ENCODE measurements around the gene LRRC3C. TPM values are rescaled to one million over a fixed set of nuclear protein-coding genes. Genes with fewer than 3 reads are reported as not detected.
"Not testable (repeated sequence)": the region's sequence is repeated elsewhere in the genome, so short reads cannot be mapped to it uniquely, and the experiment has no call there.

The LRRC3C gene, protein sequence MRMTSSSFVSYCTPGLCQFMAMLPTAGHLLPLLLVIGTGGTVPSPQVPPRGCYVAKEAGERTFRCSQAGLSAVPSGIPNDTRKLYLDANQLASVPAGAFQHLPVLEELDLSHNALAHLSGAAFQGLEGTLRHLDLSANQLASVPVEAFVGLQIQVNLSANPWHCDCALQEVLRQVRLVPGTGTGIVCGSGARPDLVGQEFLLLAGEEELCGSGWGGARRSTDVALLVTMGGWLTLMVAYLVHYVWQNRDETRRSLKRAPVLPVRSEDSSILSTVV
- not detected for total RNA-seq (ENCODE audit: unreplicated experiment)
- long read RNA-seq, result 0 reads

DNA sequence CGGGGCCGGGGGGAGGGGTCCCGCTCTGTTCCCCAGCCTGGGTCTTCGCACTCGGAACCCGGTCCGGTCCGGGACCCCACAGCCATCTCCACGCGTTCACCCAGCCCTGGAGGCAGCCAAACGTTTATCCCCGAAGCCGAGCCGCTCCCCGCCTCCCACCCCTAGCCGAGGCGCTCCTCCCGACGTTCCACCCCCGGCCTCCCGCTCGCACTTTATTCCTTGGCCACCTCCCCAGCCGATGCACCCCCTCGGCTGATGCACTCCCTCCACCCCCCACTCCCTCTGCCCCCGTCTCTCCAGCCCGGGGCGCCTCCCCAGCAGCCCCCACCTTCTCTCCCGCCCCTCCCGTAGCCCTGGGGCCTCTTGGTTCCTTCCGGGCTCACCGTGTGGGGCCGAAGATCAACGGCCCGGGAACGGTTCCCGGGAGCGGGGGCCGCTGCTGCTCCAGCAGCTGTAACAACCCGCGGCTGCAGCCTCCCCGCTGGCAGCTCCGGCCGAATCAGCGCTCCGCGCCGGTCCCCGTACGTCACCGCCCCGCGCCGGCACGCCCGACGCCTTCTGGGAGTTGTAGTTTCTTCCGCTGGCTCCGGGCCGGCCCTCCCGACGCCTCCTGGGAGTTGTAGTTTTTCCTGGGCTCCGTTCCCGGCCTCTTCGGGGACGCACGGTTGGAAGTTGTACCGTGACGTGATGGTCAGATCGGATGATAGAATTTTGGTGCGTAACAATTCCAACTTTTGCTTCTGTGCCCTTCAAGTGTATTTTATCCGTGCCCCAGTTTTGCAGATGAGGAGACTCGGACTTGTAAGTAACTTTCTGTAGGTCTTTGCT, at the start of gene LRRC3C, which contains the start of gene ORMDL3:
TSS of gene LRRC3C (plus strand) at position 632 of the 828 bp plus-strand sequence. CDS start 13,792 bp downstream, outside the sequence.
TSS of gene ORMDL3 (minus strand) at position 501 of the 828 bp plus-strand sequence. CDS start 3,398 bp downstream, outside the sequence.
- H3K9me3 Mint-ChIP-seq (ENCODE audit: unreplicated experiment), result peaks cover 1% of the 10 kb centered on the region
- peaks cover 6% of the 10 kb centered on the region for H3K27me3 Mint-ChIP-seq (ENCODE audit: unreplicated experiment)
- H3K36me3 Mint-ChIP-seq (ENCODE audit: unreplicated experiment), result no peaks in the 10 kb centered on the region
- H3K4me1 Mint-ChIP-seq (ENCODE audit: low read depth, unreplicated experiment), result peaks cover 33% of the 10 kb centered on the region
- peak within 1 kb of the TSS; percentile 69 for H3K27ac Mint-ChIP-seq (ENCODE audit: unreplicated experiment)
- DNase-seq, result peak; percentile 94
- peak within 1 kb of the TSS; percentile 89 for H3K4me3 Mint-ChIP-seq (ENCODE audit: unreplicated experiment)
- TF ChIP-seq, protein P1, sequence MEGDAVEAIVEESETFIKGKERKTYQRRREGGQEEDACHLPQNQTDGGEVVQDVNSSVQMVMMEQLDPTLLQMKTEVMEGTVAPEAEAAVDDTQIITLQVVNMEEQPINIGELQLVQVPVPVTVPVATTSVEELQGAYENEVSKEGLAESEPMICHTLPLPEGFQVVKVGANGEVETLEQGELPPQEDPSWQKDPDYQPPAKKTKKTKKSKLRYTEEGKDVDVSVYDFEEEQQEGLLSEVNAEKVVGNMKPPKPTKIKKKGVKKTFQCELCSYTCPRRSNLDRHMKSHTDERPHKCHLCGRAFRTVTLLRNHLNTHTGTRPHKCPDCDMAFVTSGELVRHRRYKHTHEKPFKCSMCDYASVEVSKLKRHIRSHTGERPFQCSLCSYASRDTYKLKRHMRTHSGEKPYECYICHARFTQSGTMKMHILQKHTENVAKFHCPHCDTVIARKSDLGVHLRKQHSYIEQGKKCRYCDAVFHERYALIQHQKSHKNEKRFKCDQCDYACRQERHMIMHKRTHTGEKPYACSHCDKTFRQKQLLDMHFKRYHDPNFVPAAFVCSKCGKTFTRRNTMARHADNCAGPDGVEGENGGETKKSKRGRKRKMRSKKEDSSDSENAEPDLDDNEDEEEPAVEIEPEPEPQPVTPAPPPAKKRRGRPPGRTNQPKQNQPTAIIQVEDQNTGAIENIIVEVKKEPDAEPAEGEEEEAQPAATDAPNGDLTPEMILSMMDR (IDR thresholded peaks at IDR 0.05; ENCODE audit: partially characterized antibody, unreplicated experiment), result no peak

DNA sequence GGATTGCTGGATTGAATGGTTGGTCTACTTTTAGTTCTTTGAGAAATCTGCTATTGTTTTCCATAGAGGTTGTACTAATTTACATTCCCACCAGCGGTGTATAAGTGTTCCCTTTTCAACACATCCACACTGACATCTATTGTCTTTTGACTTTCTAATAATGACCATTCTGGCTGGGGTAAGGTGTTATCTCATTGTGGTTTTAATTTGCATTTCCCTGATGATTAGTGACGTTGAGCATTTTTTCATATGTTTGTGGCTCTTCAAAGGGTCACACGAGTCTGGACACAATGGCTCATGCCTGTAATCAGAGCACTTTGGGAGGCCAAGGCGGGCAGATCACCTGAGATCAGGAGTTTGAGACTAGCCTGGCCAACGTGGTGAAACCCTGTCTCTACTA, 41.4 kb upstream of the LRRC3C start:
- not testable (repeated sequence) for DNase-seq; H3K9me3 Mint-ChIP-seq (ENCODE audit: unreplicated experiment); H3K27me3 Mint-ChIP-seq (ENCODE audit: unreplicated experiment); H3K36me3 Mint-ChIP-seq (ENCODE audit: unreplicated experiment); H3K4me3 Mint-ChIP-seq (ENCODE audit: unreplicated experiment); H3K4me1 Mint-ChIP-seq (ENCODE audit: low read depth, unreplicated experiment); H3K27ac Mint-ChIP-seq (ENCODE audit: unreplicated experiment)

DNA sequence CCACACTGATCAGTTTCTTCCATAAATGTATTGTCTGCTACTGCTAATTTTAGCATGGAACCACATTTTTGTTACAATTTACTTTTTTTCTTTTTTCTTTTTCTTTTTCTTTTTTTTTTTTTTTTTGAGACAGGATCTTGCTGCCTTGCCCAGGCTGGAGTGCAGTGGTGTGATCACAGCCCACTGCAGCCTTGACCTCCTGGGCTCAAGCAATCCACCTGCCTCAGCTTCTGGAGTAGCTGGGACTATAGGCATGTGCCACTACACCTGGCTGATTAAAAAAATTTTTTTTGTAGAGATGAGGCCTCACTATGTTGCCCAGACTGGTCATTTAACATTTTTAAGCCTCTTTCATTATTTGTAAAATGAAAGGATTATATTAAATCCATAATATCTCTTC, 40.5 kb upstream of the LRRC3C start:
- Mint-ChIP-seq H3K27ac (ENCODE audit: unreplicated experiment) (no peak overlapping the region), H3K36me3 (ENCODE audit: unreplicated experiment) (no peaks in the 10 kb centered on the region), H3K27me3 (ENCODE audit: unreplicated experiment) (peaks cover 2% of the 10 kb centered on the region), H3K4me3 (ENCODE audit: unreplicated experiment) (no peak overlapping the region), H3K4me1 (ENCODE audit: low read depth, unreplicated experiment) (no peaks in the 10 kb centered on the region), H3K9me3 (ENCODE audit: unreplicated experiment) (peaks cover 4% of the 10 kb centered on the region)
- DNase-seq, result no peak
- TF ChIP-seq, protein P1 (IDR thresholded peaks at IDR 0.05; ENCODE audit: partially characterized antibody, unreplicated experiment), result no peak

GRCh38 chr17:39889200-39889599, 38.3 kb upstream of the LRRC3C start:
- Mint-ChIP-seq H3K36me3 (ENCODE audit: unreplicated experiment) (no peaks in the 10 kb centered on the region), H3K27me3 (ENCODE audit: unreplicated experiment) (peaks cover 2% of the 10 kb centered on the region), H3K27ac (ENCODE audit: unreplicated experiment) (no peak overlapping the region), H3K9me3 (ENCODE audit: unreplicated experiment) (peaks cover 4% of the 10 kb centered on the region), H3K4me3 (ENCODE audit: unreplicated experiment) (no peak overlapping the region), H3K4me1 (ENCODE audit: low read depth, unreplicated experiment) (no peaks in the 10 kb centered on the region)
- DNase-seq, result no peak
- TF ChIP-seq, protein P1 (IDR thresholded peaks at IDR 0.05; ENCODE audit: partially characterized antibody, unreplicated experiment), result no peak

- no peaks in the 10 kb centered on the region for H3K9me3 Mint-ChIP-seq (ENCODE audit: unreplicated experiment)
- H3K27ac Mint-ChIP-seq (ENCODE audit: unreplicated experiment), result no peak overlapping the region
- DNase-seq, result no peak
- H3K36me3 Mint-ChIP-seq (ENCODE audit: unreplicated experiment), result no peaks in the 10 kb centered on the region
- no peaks in the 10 kb centered on the region for H3K4me1 Mint-ChIP-seq (ENCODE audit: low read depth, unreplicated experiment)
- TF ChIP-seq, protein P1 (IDR thresholded peaks at IDR 0.05; ENCODE audit: partially characterized antibody, unreplicated experiment), result no peak
- no peak overlapping the region for H3K4me3 Mint-ChIP-seq (ENCODE audit: unreplicated experiment)
- H3K27me3 Mint-ChIP-seq (ENCODE audit: unreplicated experiment), result peaks cover 5% of the 10 kb centered on the region
Measured at GRCh38 chr17:39894681-39895376, 32.7 kb upstream of the LRRC3C start.
